GM18858 (cell line): ENCODE data around the gene LPAR3.
A peak's percentile ranks its signal among the peaks of the same experiment; 100 is the strongest.
"Not testable (repeated sequence)": the region's sequence is repeated elsewhere in the genome, so short reads cannot be mapped to it uniquely, and the experiment has no call there.

ENCODE experiments used
- ATAC-seq: cut with Tn5 transposase; IDR thresholded peaks from one replicate; pipeline ENCODE4 v1.9.1; 2021; ENCODE audit not compliant: unreplicated experiment

The LPAR3 gene

GRCh38 chr1:84907095-84907827 lies 14.3 kb upstream of the LPAR3 start:
- no peak for ATAC-seq

DNA sequence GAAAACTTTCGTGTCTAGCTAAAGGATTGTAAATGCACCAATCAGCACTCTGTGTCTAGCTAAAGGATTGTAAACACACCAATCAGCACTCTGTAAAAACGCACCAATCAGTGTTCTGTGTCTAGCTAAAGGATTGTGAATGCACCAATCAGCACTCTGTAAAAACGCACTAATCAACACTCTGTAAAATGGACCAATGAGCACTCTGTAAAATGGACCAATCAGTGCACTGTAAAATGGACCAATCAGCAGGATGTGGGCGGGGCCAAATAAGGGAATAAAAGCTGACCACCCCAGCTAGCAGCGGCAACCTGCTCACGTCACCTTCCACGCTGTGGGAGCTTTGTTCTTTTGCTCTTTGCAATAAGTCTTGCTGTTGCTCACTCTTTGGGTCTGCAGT lies 9.7 kb upstream of the LPAR3 start:
- not testable (repeated sequence) for ATAC-seq

- no peak for ATAC-seq
Observed at GRCh38 chr1:84899969-84900368, 7.0 kb upstream of the LPAR3 start.

GRCh38 chr1:84896279-84896678 lies 3.3 kb upstream of the LPAR3 start:
- ATAC-seq: no peak

GRCh38 chr1:84890566-84890965 lies 2.4 kb downstream of the LPAR3 start:
- ATAC-seq: no peak

DNA sequence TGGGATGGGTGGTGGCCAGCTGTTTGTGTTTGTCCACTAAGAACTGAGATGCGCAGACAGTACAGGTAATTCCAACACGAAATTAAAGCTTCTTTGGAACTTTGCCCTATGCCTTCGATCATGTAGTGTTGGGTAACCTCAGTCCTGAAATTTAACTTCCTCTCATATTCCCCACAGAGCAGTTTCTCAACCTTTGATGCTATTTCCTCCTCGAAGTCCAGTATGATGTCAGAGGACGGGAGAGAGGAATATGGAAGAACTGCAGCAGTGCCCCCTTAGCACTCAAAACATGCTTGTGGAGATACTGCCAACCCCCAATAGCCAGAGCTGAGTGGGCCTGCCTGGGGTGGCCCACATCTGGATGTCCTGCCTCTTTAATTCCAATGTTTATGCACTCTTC lies 3.6 kb downstream of the LPAR3 start:
- ATAC-seq: no peak

DNA sequence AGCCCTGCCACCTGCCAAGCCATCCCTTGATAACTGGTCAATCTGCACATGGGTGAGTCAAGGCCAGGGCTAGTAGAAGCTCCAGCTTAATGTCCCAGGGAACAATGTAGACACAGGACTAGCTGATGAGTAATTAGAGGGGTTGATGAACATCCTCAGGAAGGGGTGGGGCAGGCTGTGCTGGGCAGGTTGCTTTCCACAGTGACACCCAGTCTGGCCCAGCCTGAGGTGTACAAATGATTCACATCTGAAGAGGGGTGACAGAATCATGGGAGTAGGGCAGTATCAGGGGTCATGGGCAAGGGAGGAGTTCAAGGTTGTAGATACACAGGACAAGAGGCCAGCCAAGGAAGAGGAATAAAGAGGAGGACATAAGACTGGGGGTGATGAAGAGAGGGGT lies 4.3 kb downstream of the LPAR3 start:
- no peak for ATAC-seq

- no peak for ATAC-seq
Observed at GRCh38 chr1:84887261-84887934, 5.6 kb downstream of the LPAR3 start.

GRCh38 chr1:84885469-84885868 lies 7.5 kb downstream of the LPAR3 start:
- ATAC-seq: no peak

DNA sequence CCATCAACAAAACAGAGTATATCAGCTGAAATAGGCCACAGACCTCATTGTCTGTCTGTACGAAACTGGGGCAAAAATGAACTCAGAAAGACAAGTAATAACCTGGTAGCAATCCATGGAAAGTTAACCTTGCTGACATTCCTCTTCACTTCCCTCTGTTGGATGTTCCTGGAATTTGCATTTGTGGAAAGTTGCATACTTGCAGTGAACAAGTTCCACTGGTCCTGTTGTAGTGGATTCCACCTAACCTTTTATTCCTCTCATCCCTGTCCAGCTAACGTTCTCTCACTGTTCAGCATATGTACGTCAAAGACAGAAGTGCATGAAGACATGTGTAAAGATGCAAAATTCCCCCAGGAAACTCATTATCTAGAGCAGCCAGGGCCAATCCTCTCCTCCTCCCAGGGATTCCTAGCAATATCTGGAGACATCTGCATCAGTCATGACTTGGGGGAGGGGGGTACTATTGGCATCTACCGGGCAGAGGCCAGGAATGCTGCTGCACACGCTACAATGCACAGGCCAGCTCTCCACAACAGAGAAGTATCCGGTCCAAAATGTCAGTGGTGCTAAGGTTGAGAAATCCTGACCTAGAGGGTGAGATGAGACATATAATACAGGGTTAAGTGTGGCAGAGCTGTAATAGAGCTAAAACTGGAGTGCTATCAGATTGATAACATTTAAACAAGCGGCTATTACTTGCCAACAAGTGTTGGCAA lies 8.2 kb downstream of the LPAR3 start:
- no peak for ATAC-seq

- ATAC-seq: no peak
Observed at GRCh38 chr1:84883286-84883685, 9.7 kb downstream of the LPAR3 start.

GRCh38 chr1:84877592-84877991 lies 15.4 kb downstream of the LPAR3 start:
- no peak for ATAC-seq

DNA sequence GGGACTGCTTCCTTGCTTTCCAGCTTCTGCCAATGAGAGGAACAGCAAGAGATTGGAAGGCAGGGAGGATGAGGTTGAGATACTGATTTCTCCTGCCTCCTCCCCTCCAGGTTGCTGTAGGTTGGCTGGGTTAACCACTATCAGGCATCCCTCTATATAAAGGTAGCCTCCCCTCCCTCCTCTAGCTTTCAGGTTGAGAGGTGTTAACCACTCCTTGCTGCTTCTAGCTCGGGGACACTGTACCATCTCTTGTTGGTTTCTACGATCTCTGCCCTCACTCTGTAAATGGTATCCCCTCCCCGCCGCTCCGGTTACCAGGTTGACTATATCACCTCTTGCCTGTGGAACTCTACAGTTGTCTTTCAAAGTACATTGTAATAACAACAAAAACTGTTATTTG lies 16.7 kb downstream of the LPAR3 start:
- no peak for ATAC-seq

DNA sequence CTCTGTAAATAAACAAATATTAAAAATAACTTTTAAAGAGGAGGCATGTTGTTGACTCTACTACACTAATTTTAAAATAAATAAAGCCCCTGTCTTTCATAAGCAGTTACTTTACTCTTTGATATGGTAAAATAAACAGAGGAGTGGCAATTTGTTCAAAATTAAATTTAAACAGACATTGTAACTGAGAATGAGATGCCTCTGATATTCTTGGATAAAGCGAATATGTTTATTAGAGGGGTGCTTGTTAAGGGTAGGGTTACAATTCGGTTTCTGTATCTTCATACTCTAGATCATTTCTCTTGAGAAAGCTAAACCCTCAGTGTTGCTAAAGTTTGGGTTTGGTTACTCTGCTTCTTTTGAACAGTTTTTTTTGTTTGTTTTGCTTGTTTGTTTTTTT lies 19.6 kb downstream of the LPAR3 start:
- ATAC-seq: no peak

- no peak for ATAC-seq
Observed at GRCh38 chr1:84872696-84873355, 20.2 kb downstream of the LPAR3 start.

DNA sequence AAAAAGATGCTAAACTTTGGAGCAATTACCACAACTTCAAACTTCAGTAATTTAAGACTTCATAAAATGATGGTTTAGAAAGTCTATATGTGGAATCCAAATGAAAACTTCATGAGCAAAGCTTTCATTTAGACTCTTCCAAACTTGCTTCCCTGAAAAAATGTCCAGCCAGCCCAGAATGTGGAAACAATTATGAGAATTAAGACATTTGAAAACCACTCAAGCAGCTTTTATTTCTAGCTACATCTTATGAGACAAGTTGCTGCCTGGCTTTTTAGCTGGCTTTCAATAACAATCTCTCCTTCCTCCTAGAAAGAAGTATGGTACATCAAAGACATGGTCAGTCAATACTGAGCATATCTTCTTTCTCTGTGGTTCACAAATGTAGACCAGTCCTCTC lies 21.8 kb downstream of the LPAR3 start:
- ATAC-seq: no peak

GRCh38 chr1:84870591-84870990 lies 22.4 kb downstream of the LPAR3 start:
- ATAC-seq: no peak

GRCh38 chr1:84869720-84870119 lies 23.3 kb downstream of the LPAR3 start:
- ATAC-seq: no peak

DNA sequence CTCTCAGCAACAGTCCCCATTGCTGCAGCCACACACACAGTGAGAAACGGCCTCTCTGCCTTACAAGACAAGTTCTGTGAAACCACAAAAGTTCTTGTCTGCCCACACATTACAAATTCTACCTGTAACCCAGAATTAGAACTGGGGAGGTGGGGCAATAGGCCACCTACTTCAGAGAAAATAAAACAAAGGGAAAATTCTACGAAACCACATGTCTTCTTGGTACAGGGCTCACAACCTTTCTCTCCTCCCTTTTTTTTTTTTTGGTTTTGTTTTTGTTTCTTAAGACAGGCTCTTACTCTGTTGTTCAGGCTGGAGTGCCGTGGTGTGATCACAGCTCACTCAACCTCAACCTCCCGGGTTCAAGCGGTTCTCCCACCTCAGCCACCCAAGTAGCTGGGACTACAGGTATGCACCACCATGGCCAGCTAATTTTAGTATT lies 30.2 kb downstream of the LPAR3 start:
- ATAC-seq: peak; percentile 90

DNA sequence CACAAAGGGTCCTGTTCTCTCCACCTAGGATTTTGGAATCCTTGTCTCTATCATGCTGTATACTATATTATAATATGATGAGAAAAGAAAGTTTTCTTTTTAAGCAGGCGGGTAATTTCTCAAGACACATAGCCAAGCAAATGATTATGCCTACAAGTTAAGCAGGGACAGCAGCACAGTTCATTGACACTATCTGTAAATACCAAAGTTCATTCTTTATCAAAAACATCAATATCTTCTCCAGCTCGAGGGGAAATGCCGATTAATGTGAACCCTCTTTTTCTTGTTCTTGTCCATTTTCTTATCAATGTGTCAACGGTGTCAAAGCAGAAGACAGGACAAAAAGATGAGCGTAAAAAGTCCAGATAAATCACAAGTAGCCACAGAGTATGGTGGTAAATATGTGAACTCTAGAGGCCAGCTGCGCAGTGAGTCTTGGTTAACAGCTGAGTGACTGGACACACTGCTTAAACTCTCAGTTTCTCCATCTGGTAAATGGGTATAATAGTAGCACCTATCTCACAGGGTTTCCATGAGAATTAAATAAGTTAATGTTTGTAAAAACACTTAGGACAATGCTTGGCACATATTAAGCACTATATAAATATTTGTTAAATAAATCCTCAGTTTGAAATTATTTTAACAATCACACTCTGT lies 30.9 kb downstream of the LPAR3 start:
- no peak for ATAC-seq

DNA sequence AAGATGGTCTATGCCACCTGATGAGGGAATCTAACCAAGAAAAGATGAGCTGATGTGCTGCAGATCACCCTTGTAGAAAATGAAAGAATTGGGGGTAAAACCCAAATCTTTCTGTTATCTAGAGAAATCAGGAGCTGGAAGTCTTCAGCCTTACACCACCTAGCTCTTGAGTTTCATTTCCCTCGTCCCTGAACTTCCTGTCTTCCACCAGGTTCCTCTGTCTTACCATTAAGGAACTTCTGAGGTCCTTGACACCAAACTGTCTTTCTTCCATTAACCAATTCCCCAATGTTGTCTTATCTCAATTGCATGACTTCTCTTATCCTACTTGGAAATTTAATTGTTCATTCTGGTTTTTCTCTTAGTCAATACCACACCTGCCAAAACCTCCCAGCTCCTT lies 31.5 kb downstream of the LPAR3 start:
- ATAC-seq: no peak
